HFFc6 (cell line): ENCODE results near the gene ACTR3C. TPM values are rescaled to one million over a fixed set of nuclear protein-coding genes. Genes with fewer than 3 reads are reported as not detected.

Experiments used
- DNase-seq: peaks from one replicate; pipeline ENCODE4 v3.0.0-alpha.2; 2018
- H3K27ac Mint-ChIP-seq: 2 replicates; pipeline ENCODE4 v1.8.0; 2020; ENCODE audit warnings: mild to moderate bottlenecking, mixed read lengths
- H3K27me3 Mint-ChIP-seq: 2 replicates; pipeline ENCODE4 v1.8.0; 2021; ENCODE audit warnings: mild to moderate bottlenecking, moderate library complexity, mixed read lengths; ENCODE audit not compliant: insufficient read depth
- H3K36me3 Mint-ChIP-seq: 2 replicates; pipeline ENCODE4 v1.8.0; 2021; ENCODE audit warnings: low read depth, mixed read lengths
- H3K4me1 Mint-ChIP-seq: 2 replicates; pipeline ENCODE4 v1.8.0; 2020; ENCODE audit warnings: low read depth, mixed read lengths
- H3K4me3 Mint-ChIP-seq: 2 replicates; pipeline ENCODE4 v1.8.0; 2020; ENCODE audit warnings: mild to moderate bottlenecking, moderate library complexity, mixed read lengths
- H3K9me3 Mint-ChIP-seq: 2 replicates; pipeline ENCODE4 v1.8.0; 2020; ENCODE audit warnings: mild to moderate bottlenecking, mixed read lengths
- CTCF ChIP-seq: fragments of 200-600 bp; sonication (generic); IDR thresholded peaks from 2 replicates; pipeline ENCODE4 v1.5.0; 2021; ENCODE audit warnings: antibody characterized with exemption, mild to moderate bottlenecking
- total RNA-seq, 6 experiments: library from RNA; stranded (reverse); fragmentation: NEBNext Ultra II Directional; extraction: Animal tissue kit (Norgen Biotek cat#: 25700); gene quantifications; 2 replicates in 1 of 6; 3 replicates in 5 of 6; pipeline ENCODE4 v1.2.3, GENCODE V29; 2021

Gene ACTR3C
- total RNA-seq, 6 experiments from 2014 or later: not detected

- Mint-ChIP-seq H3K4me1 (peaks cover 5% of the 10 kb centered on the region; the same call in 1 of the 2 replicates), H3K27ac (no peak overlapping the region), H3K27me3 (peaks cover 8% of the 10 kb centered on the region), H3K9me3 (peaks cover 5% of the 10 kb centered on the region; the same call in 1 of the 2 replicates), H3K36me3 (no peaks in the 10 kb centered on the region), H3K4me3 (no peak overlapping the region)
- TF ChIP-seq CTCF: no peak
- DNase-seq: no peak
Observed at GRCh38 chr7:150327308-150327707, 4.0 kb upstream of the ACTR3C start.

- H3K27ac Mint-ChIP-seq: no peak overlapping the region
- peaks cover 5% of the 10 kb centered on the region; the same call in 1 of the 2 replicates for H3K9me3 Mint-ChIP-seq
- no peak overlapping the region for H3K4me3 Mint-ChIP-seq
- DNase-seq: no peak
- H3K36me3 Mint-ChIP-seq: no peaks in the 10 kb centered on the region
- peaks cover 5% of the 10 kb centered on the region; the same call in 1 of the 2 replicates for H3K4me1 Mint-ChIP-seq
- H3K27me3 Mint-ChIP-seq: peaks cover 8% of the 10 kb centered on the region
- TF ChIP-seq CTCF: no peak
Observed at GRCh38 chr7:150326657-150327268, 3.4 kb upstream of the ACTR3C start.

DNA sequence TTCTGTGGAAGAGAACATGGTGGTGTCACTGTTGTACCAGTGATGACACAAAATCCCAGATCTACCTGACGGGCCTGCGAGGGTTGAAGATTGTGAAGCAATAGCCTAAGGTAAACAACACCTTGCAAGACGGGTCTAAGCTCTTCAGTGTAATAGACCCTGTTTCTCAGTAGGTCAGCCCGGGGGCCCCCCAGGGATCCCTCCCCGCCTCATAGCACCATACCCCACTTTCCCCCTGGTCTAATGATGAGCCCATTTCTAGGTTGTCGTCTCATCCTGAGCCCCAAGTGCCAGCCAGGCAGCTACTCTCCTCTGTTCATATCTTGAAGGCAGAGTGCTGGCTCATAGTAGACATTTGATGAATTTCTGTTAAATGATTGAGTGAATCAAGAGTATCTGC, 2.6 kb upstream of the ACTR3C start:
- no peak overlapping the region for H3K27ac Mint-ChIP-seq
- H3K36me3 Mint-ChIP-seq: no peaks in the 10 kb centered on the region
- peaks cover 5% of the 10 kb centered on the region; the same call in 1 of the 2 replicates for H3K9me3 Mint-ChIP-seq
- no peak overlapping the region for H3K4me3 Mint-ChIP-seq
- peaks cover 8% of the 10 kb centered on the region for H3K27me3 Mint-ChIP-seq
- DNase-seq: no peak
- no peak for TF ChIP-seq CTCF
- H3K4me1 Mint-ChIP-seq: peaks cover 9% of the 10 kb centered on the region; the same call in 1 of the 2 replicates

- no peaks in the 10 kb centered on the region for H3K36me3 Mint-ChIP-seq
Observed at GRCh38 chr7:150325110-150325611, 1.8 kb upstream of the ACTR3C start.

DNA sequence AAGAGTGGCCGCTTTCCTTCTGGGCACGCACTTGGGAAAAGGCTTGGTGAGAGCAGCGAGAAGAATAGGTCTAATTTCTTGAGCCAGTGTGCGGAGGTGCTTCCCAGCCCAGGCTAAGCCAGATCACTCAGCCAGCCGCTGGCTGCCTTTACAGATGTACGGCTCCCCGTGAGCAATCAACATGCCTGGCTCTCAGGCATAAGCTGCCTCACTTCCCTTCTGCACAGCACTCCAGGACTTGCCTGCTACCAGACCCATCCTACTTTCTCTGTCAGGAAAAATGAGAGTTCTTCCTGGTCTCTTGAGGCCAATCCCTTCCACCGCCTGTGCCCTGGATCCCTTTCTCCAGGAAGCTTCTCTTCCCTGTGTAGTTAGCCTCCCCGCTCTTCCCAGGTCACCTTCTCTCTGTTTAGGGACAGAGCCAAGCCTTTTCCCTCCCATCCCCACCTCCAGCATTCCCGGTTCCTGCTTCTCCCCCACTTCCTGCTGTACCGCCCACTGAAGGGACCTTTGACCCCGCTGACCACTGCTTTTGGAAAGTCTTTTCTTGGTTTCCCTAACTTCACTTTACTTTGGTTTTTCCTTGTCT, 1.1 kb upstream of the ACTR3C start:
- Mint-ChIP-seq H3K36me3 (no peaks in the 10 kb centered on the region), H3K27me3 (peaks cover 8% of the 10 kb centered on the region), H3K9me3 (peaks cover 5% of the 10 kb centered on the region; the same call in 1 of the 2 replicates), H3K27ac (no peak overlapping the region), H3K4me3 (no peak overlapping the region), H3K4me1 (peaks cover 10% of the 10 kb centered on the region; the same call in 1 of the 2 replicates)
- no peak for TF ChIP-seq CTCF
- no peak for DNase-seq

More at GRCh38 chr7:150325110-150325611, 1.8 kb upstream of the ACTR3C start:
- Mint-ChIP-seq H3K4me1 (peaks cover 10% of the 10 kb centered on the region; the same call in 1 of the 2 replicates), H3K27me3 (peaks cover 8% of the 10 kb centered on the region), H3K27ac (no peak overlapping the region), H3K9me3 (peaks cover 5% of the 10 kb centered on the region; the same call in 1 of the 2 replicates), H3K4me3 (no peak overlapping the region)
- no peak for TF ChIP-seq CTCF
- DNase-seq: no peak
